ENCODE measurements around the gene HMCES.
A peak's percentile ranks its signal among the peaks of the same experiment; 100 is the strongest.

DNA sequence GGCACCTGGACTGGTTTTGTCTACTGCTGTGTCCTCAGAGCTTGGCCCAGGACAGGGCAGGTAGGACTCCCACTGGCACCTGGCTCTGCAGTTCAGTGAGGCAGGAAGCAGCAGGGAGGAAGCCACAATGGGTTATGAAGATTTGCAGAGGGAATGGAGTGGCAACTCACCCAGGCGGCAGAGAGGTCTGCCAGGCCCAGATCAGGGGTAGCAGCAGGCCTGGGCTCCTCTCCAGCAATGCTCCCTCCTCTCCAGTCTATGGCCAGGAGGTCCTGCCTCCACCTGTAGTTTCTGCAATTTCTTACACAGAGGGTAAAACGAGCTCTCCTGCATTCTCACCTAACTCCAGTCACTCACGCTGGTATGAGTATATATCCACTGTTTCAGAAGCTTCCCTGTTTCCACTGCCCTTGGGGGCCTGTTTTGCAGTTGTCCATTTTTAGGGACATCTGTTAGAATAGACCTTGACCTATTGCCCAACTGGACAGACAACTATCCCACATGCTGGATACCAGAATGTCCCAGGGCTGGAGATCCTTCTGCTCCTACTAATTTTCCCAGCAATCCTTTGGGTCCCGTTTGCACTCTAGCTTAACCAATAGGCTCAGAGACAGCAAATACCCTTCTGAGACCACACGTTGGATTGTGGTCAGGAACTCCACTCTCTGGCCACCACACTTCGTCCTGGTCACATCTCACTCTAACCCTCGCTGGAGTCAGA, 35.2 kb downstream of the HMCES start:
- TF ChIP-seq POLR2A (IDR thresholded peaks at IDR 0.05; ENCODE audit: low read length), result peak; percentile 89
- no peak for TF ChIP-seq GATA1 (IDR thresholded peaks at IDR 0.05; ENCODE audit: low read depth, low read length)

All from erythroblast (primary cell).